Eye (tissue), 1 donor: Measurements from ENCODE around the gene KIF9.
"Not testable (repeated sequence)": the region's sequence is repeated elsewhere in the genome, so short reads cannot be mapped to it uniquely, and the experiment has no call there.

Source experiments
- DNase-seq: peaks from one replicate; pipeline ENCODE4 v3.0.0-alpha.2; 2015

The KIF9 gene

GRCh38 chr3:47282424-47283192, at the start of gene KIF9, which contains the start of gene KLHL18:
TSS of gene KIF9 (minus strand) at chr3:47282799. CDS start at chr3:47277374, 5,425 bp downstream.
TSS of gene KLHL18 (plus strand) at chr3:47282944. CDS start at chr3:47282966, 22 bp downstream.
- DNase-seq = peak; percentile 98

GRCh38 chr3:47324278-47324865, 41.8 kb upstream of the KIF9 start:
- peak; percentile 92 for DNase-seq

- no peak for DNase-seq
Observed at GRCh38 chr3:47323431-47324277, 41.1 kb upstream of the KIF9 start.

- DNase-seq = no peak
Observed at GRCh38 chr3:47319956-47320355, 37.4 kb upstream of the KIF9 start.

- DNase-seq = no peak
Observed at GRCh38 chr3:47318916-47319315, 36.3 kb upstream of the KIF9 start.

GRCh38 chr3:47316151-47316550, 33.6 kb upstream of the KIF9 start:
- DNase-seq = not testable (repeated sequence)

- no peak for DNase-seq
Observed at GRCh38 chr3:47315069-47315647, 32.6 kb upstream of the KIF9 start.

GRCh38 chr3:47314056-47314764, 31.6 kb upstream of the KIF9 start:
- no peak for DNase-seq

GRCh38 chr3:47313341-47314055, 30.9 kb upstream of the KIF9 start:
- no peak for DNase-seq

GRCh38 chr3:47310391-47310790, 27.8 kb upstream of the KIF9 start:
- DNase-seq = no peak

- DNase-seq = not testable (repeated sequence)
Observed at GRCh38 chr3:47309231-47309630, 26.6 kb upstream of the KIF9 start.

- no peak for DNase-seq
Observed at GRCh38 chr3:47306022-47306421, 23.4 kb upstream of the KIF9 start.

GRCh38 chr3:47301456-47301855, 18.9 kb upstream of the KIF9 start:
- no peak for DNase-seq

- no peak for DNase-seq
Observed at GRCh38 chr3:47299381-47300318, 17.1 kb upstream of the KIF9 start.

- no peak for DNase-seq
Observed at GRCh38 chr3:47298439-47298838, 15.8 kb upstream of the KIF9 start.

GRCh38 chr3:47296562-47297302, 14.1 kb upstream of the KIF9 start:
- DNase-seq = no peak

- DNase-seq = no peak
Observed at GRCh38 chr3:47295976-47296375, 13.4 kb upstream of the KIF9 start.

GRCh38 chr3:47295322-47295721, 12.7 kb upstream of the KIF9 start:
- no peak for DNase-seq

GRCh38 chr3:47294392-47294791, 11.8 kb upstream of the KIF9 start:
- DNase-seq = no peak

- no peak for DNase-seq
Observed at GRCh38 chr3:47293822-47294221, 11.2 kb upstream of the KIF9 start.
